Smooth muscle cell (in vitro differentiated cells): ENCODE data around the gene PRDM16. TPM values are rescaled to one million over a fixed set of nuclear protein-coding genes. Genes with fewer than 3 reads are reported as not detected.

Source experiments
- DNase-seq: peaks from one replicate; lab custom pipeline; 2025; ENCODE audit not compliant: unreplicated experiment; lab: John Stamatoyannopoulos, UW
- H2AFZ ChIP-seq: fragments of 200-600 bp; sonication (generic); 2 replicates; pipeline ENCODE4 v1.6.0; 2016; ENCODE audit warnings: antibody characterized with exemption, low read depth, mild to moderate bottlenecking
- H3F3A ChIP-seq: fragments of 200-600 bp; sonication (generic); 2 replicates; pipeline ENCODE4 v1.6.0; 2017; ENCODE audit warnings: antibody characterized with exemption, low read depth
- H3K27ac ChIP-seq: fragments of 200-600 bp; sonication (generic); 2 replicates; pipeline ENCODE4 v1.5.1; 2016; ENCODE audit warnings: low read depth, mild to moderate bottlenecking
- H3K27me3 ChIP-seq: fragments of 200-600 bp; sonication (generic); 2 replicates; pipeline ENCODE4 v1.6.1; 2016; ENCODE audit warnings: low read depth, mild to moderate bottlenecking
- H3K36me3 ChIP-seq: fragments of 200-600 bp; sonication (generic); 2 replicates; pipeline ENCODE4 v1.5.1; 2016; ENCODE audit warnings: low read depth
- H3K4me1 ChIP-seq: fragments of 200-600 bp; sonication (generic); 2 replicates; pipeline ENCODE4 v1.5.1; 2016; ENCODE audit warnings: low read depth
- H3K4me2 ChIP-seq: fragments of 200-600 bp; sonication (generic); 2 replicates; pipeline ENCODE4 v1.6.0; 2016; ENCODE audit warnings: mild to moderate bottlenecking
- H3K4me3 ChIP-seq: fragments of 200-600 bp; sonication (generic); 2 replicates; pipeline ENCODE4 v1.5.1; 2016; ENCODE audit warnings: mild to moderate bottlenecking
- H3K79me2 ChIP-seq: fragments of 200-600 bp; sonication (generic); 2 replicates; pipeline ENCODE4 v1.6.0; 2016; ENCODE audit warnings: low read depth, mild to moderate bottlenecking
- H3K9ac ChIP-seq: fragments of 200-600 bp; sonication (generic); 2 replicates; pipeline ENCODE4 v1.6.0; 2016; ENCODE audit warnings: low read depth
- H3K9me3 ChIP-seq: fragments of 200-600 bp; sonication (generic); replicated peaks from 2 replicates; pipeline ENCODE4 v1.5.1; 2016; ENCODE audit warnings: low read depth
- H4K20me1 ChIP-seq: fragments of 200-600 bp; sonication (generic); 2 replicates; pipeline ENCODE4 v1.6.0; 2016; ENCODE audit warnings: low read depth
- WGBS: methylation state at CpG from one replicate; pipeline ENCODE4 v1.1.7; 2016; ENCODE audit warnings: low lambda C conversion rate; 5-methylcytosine and 5-hydroxymethylcytosine counted together
- polyA plus RNA-seq: library from polyadenylated mRNA; unstranded; fragments of >200 nt; fragmentation: Nextera tagmentation; extraction: Ambion mirVana; gene quantifications from 2 replicates; pipeline ENCODE4 v1.2.1, GENCODE V29; 2016
- total RNA-seq: library from RNA; depleted of rRNA; stranded (reverse); fragments of >200 nt; gene quantifications from 2 replicates; pipeline ENCODE4 v1.2.3, GENCODE V29; 2014
- TF ChIP-seq, protein P1 (sequence below): fragments of 200-600 bp; sonication (generic); IDR thresholded peaks from 2 replicates; pipeline ENCODE4 v1.5.1; 2017; ENCODE audit warnings: borderline replicate concordance, mild to moderate bottlenecking, antibody characterized with exemption; ENCODE audit not compliant: insufficient read depth, poor library complexity, severe bottlenecking

Gene PRDM16
- total and polyA plus RNA-seq, 2 experiments from 2014 or later = 0.72 to 1.3 TPM

DNA sequence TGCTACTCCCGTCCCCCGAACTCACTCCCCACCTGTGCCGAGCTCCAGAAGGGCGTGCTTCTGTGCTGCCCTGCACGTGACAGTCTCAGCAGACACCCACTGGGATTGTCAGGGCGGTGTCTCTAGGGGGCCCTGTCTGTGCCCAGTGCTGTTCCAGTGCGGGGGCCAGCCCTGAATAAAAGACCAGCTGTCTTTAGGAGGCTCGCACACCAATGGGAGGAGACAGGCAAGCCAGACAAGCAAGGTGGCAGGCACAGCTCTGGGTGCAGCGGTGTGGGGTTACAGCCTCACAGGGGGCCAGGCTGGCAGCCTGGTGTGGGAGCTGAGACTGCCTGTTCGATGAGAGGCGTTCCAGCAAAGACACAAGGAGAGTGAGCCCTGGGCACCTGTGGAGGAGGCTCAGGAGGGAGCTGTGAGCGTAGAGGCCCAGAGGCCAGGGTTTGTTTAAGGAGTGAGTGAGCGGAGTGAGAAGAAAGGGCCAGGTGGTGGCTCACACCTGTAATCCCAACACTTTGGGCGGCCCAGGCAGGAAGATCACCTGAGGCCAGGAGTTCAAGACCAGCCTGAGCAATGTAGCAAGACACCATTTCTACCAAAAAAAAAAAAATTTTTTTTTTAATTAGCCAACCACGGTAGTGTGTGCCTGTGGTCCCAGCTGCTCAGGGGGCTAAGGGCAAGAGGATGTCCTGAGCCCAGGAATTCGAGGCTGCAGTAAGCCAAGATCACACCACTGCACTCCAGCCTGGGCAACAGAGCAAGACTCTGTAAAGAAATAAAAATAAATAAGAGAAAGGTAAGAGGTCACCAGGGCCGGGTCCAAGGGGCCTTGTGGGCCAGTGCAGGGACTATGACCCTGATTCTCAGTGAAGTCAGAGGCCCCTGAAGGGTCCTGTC is 337.2 kb downstream of the PRDM16 start:
- no peaks in the 10 kb centered on the region for H3K27me3 ChIP-seq
- WGBS = 90% methylated on average over 16 of the region's 17 CpGs
- H4K20me1 ChIP-seq = no peaks in the 10 kb centered on the region
- no peaks in the 10 kb centered on the region for H3K36me3 ChIP-seq
- no peaks in the 10 kb centered on the region for H3F3A ChIP-seq
- H3K4me3 ChIP-seq = no peak overlapping the region
- H3K9ac ChIP-seq = no peak overlapping the region
- peaks cover 7% of the 10 kb centered on the region for H3K4me1 ChIP-seq
- TF ChIP-seq, protein P1, sequence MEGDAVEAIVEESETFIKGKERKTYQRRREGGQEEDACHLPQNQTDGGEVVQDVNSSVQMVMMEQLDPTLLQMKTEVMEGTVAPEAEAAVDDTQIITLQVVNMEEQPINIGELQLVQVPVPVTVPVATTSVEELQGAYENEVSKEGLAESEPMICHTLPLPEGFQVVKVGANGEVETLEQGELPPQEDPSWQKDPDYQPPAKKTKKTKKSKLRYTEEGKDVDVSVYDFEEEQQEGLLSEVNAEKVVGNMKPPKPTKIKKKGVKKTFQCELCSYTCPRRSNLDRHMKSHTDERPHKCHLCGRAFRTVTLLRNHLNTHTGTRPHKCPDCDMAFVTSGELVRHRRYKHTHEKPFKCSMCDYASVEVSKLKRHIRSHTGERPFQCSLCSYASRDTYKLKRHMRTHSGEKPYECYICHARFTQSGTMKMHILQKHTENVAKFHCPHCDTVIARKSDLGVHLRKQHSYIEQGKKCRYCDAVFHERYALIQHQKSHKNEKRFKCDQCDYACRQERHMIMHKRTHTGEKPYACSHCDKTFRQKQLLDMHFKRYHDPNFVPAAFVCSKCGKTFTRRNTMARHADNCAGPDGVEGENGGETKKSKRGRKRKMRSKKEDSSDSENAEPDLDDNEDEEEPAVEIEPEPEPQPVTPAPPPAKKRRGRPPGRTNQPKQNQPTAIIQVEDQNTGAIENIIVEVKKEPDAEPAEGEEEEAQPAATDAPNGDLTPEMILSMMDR = no peak
- H3K27ac ChIP-seq = no peak overlapping the region
- no peak overlapping the region for H3K4me2 ChIP-seq
- no peak overlapping the region for H2AFZ ChIP-seq
- DNase-seq = no peak
- no peaks in the 10 kb centered on the region for H3K79me2 ChIP-seq
- no peaks in the 10 kb centered on the region for H3K9me3 ChIP-seq

DNA sequence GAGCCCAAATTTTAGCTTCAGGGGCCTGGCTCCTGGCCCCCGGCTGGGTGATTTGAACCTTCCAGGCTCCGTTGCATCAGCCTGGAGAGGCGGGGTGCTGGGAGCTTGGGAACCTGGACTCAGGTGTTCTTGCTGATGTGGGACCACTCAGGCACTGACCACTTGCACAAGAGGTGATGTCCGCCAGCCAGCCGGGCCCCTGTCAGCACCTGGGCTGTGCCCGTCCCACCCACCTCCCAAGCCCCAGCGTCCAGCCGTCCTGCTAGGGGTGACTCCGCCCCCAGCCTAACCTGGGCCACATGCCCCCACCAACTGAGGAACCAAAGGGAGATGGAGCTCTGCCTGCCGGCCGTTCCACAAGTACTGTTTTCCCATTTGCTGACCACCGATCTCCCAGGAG is 338.0 kb downstream of the PRDM16 start:
- H3K27me3 ChIP-seq = no peaks in the 10 kb centered on the region
- DNase-seq = no peak
- H4K20me1 ChIP-seq = no peaks in the 10 kb centered on the region
- H3K36me3 ChIP-seq = no peaks in the 10 kb centered on the region
- no peak overlapping the region for H3K4me3 ChIP-seq
- H3F3A ChIP-seq = no peaks in the 10 kb centered on the region
- no peaks in the 10 kb centered on the region for H3K79me2 ChIP-seq
- H3K9me3 ChIP-seq = no peaks in the 10 kb centered on the region
- H3K4me1 ChIP-seq = peaks cover 7% of the 10 kb centered on the region
- no peak overlapping the region for H3K4me2 ChIP-seq
- no peak overlapping the region for H2AFZ ChIP-seq
- no peak overlapping the region for H3K27ac ChIP-seq
- 96% methylated on average over 9 of the region's 12 CpGs for WGBS
- no peak overlapping the region for H3K9ac ChIP-seq
- TF ChIP-seq, protein P1 = no peak

DNA sequence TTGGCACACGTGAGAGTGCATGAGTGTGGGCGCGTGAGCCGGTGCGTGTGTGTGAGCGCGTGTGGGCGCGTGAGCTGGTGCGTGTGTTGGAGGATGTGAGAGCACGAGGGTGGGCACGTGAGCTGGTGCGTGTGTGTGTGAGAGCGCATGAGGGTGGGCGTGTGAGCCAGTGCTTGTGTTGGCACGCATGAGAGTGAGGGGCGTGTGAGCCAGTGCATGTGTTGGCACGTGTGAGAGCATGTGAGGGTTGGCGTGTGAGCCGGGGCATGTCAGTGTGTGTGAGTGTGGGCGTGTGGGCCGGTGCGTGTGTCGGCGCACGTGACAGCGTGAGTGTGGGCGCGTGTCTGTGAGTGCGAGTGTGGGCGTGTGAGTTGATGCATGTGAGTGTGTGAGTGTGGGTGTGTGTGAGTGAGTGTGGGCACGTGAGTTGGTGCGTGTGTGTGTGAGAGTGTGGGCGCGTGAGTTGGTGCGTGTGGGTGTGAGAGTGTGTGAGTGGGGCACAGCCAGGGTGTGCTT is 339.8 kb downstream of the PRDM16 start:
- no peak overlapping the region for H3K4me2 ChIP-seq
- peaks cover under 1% of the 10 kb centered on the region for H3K4me1 ChIP-seq
- H3K36me3 ChIP-seq = no peaks in the 10 kb centered on the region
- H3K79me2 ChIP-seq = no peaks in the 10 kb centered on the region
- no peak overlapping the region for H3K9ac ChIP-seq
- H3K27me3 ChIP-seq = no peaks in the 10 kb centered on the region
- TF ChIP-seq, protein P1 = no peak
- no peak overlapping the region for H3K27ac ChIP-seq
- H3F3A ChIP-seq = no peaks in the 10 kb centered on the region
- H4K20me1 ChIP-seq = no peaks in the 10 kb centered on the region
- H3K4me3 ChIP-seq = no peak overlapping the region
- DNase-seq = no peak
- no peak overlapping the region for H2AFZ ChIP-seq
- 98% methylated on average over 36 of the region's 36 CpGs for WGBS
- H3K9me3 ChIP-seq = no peaks in the 10 kb centered on the region
